ENCODE results near the gene STXBP4. TPM values are rescaled to one million over a fixed set of nuclear protein-coding genes. Genes with fewer than 3 reads are reported as not detected.
A peak's percentile ranks its signal among the peaks of the same experiment; 100 is the strongest.

The STXBP4 gene, protein sequence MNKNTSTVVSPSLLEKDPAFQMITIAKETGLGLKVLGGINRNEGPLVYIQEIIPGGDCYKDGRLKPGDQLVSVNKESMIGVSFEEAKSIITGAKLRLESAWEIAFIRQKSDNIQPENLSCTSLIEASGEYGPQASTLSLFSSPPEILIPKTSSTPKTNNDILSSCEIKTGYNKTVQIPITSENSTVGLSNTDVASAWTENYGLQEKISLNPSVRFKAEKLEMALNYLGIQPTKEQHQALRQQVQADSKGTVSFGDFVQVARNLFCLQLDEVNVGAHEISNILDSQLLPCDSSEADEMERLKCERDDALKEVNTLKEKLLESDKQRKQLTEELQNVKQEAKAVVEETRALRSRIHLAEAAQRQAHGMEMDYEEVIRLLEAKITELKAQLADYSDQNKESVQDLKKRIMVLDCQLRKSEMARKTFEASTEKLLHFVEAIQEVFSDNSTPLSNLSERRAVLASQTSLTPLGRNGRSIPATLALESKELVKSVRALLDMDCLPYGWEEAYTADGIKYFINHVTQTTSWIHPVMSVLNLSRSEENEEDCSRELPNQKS
- 5.2 TPM for polyA plus RNA-seq (2013, experiment 1 of 2)
- polyA plus RNA-seq (2013, experiment 2 of 2), result 7.9 TPM

DNA sequence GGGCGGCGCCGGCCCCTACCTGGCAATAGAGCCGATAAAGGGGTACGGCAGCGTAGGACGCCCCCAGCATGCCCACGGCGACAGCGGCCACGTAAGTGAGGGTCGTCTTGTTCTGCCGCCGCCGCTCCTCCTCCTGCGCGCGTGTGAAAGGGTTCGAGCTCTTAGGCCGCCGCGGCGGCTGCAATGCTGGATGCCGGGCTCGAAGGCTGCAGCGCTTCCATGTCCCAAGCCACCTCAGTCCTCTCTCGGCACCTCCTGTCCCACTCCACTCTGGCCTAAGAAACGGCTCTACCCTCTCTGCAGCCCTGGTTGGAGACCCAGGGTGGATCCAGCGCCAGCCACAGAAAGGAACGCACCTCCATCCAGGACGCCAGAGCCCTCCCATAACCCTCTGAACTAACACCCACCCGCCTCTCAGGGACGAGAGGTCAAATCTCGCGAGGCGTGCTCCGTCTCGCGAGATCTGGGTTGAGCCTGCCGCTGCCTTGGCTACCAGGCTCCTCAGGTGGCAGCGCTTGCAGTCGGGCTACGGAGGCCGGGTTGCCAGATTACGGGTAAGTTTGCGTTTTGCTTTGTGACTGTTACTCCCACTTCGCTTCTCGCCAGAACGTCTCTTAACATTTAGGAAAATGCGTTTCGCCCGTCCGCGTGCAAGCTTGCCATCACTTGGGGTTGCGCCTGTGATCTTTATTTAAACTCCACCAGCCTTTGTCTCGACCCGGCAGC lies at the start of gene STXBP4, which contains the start of gene COX11:
STXBP4 (plus strand) TSS at position 504 of the 726 bp plus-strand sequence. CDS start 17,455 bp downstream, outside the sequence.
COX11 (minus strand) TSS at position 393 of the 726 bp plus-strand sequence; CDS start at position 385, 8 bp downstream.
- Histone ChIP-seq H3K27ac (ENCODE audit: low read depth, low read length, severe bottlenecking) (peak within 1 kb of the TSS; percentile 84), H3K36me3 (ENCODE audit: control insufficient read depth, insufficient read depth, low read length) (peaks cover 22% of the 10 kb centered on the region), H3K9me3 (ENCODE audit: control insufficient read depth, low read length) (no peaks in the 10 kb centered on the region), H3K4me3 (ENCODE audit: extremely low read depth, insufficient read depth, low read length, poor library complexity, severe bottlenecking) (peak within 1 kb of the TSS; percentile 76), H3K4me1 (ENCODE audit: control insufficient read depth, insufficient read depth, low read length, poor library complexity, severe bottlenecking) (no peaks in the 10 kb centered on the region)
- 0% methylated on average over 37 to 41 of the region's 57 CpGs for WGBS, 2 experiments (ENCODE audit: insufficient coverage in 2 of 2)

GRCh38 chr17:54919425-54919824 lies 49.1 kb upstream of the STXBP4 start:
- Histone ChIP-seq H3K4me3 (ENCODE audit: extremely low read depth, insufficient read depth, low read length, poor library complexity, severe bottlenecking) (no peak overlapping the region), H3K27ac (ENCODE audit: low read depth, low read length, severe bottlenecking) (no peak overlapping the region), H3K36me3 (ENCODE audit: control insufficient read depth, insufficient read depth, low read length) (peaks cover 37% of the 10 kb centered on the region), H3K4me1 (ENCODE audit: control insufficient read depth, insufficient read depth, low read length, poor library complexity, severe bottlenecking) (no peaks in the 10 kb centered on the region), H3K9me3 (ENCODE audit: control insufficient read depth, low read length) (no peaks in the 10 kb centered on the region)

GRCh38 chr17:54920819-54921218 lies 47.7 kb upstream of the STXBP4 start:
- H3K27ac ChIP-seq (ENCODE audit: low read depth, low read length, severe bottlenecking), result no peak overlapping the region
- WGBS, 2 experiments (ENCODE audit: insufficient coverage in 2 of 2), result 95 to 100% methylated on average over 1 to 4 of the region's 6 CpGs
- H3K9me3 ChIP-seq (ENCODE audit: control insufficient read depth, low read length), result no peaks in the 10 kb centered on the region
- no peak overlapping the region for H3K4me3 ChIP-seq (ENCODE audit: extremely low read depth, insufficient read depth, low read length, poor library complexity, severe bottlenecking)
- peaks cover 24% of the 10 kb centered on the region for H3K36me3 ChIP-seq (ENCODE audit: control insufficient read depth, insufficient read depth, low read length)
- no peaks in the 10 kb centered on the region for H3K4me1 ChIP-seq (ENCODE audit: control insufficient read depth, insufficient read depth, low read length, poor library complexity, severe bottlenecking)

DNA sequence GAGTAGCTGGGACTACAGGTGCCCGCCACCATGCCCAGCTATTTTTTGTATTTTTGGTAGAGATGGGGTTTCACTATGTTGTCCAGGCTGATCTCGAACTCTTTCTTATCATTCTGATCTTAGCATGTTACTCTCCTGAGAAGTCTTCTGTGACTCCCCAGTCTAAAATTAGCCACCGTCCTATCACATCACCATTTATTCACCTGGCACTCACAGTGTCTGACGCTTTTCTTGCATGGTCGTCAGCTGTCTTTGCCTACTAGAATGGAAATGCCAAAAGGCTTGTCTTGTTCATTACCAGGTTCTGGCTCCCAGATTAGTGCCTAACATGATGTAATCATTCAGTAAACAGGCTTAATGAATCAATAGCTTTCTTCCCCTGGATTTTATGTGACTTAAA lies 44.2 kb upstream of the STXBP4 start:
- peaks cover 18% of the 10 kb centered on the region for H3K36me3 ChIP-seq (ENCODE audit: control insufficient read depth, insufficient read depth, low read length)
- no peak overlapping the region for H3K4me3 ChIP-seq (ENCODE audit: extremely low read depth, insufficient read depth, low read length, poor library complexity, severe bottlenecking)
- no peaks in the 10 kb centered on the region for H3K4me1 ChIP-seq (ENCODE audit: control insufficient read depth, insufficient read depth, low read length, poor library complexity, severe bottlenecking)
- H3K27ac ChIP-seq (ENCODE audit: low read depth, low read length, severe bottlenecking), result no peak overlapping the region
- WGBS, 2 experiments (ENCODE audit: insufficient coverage in 2 of 2), result 87 to 88% methylated on average over 4 to 5 of the region's 5 CpGs
- H3K9me3 ChIP-seq (ENCODE audit: control insufficient read depth, low read length), result no peaks in the 10 kb centered on the region

- Histone ChIP-seq H3K4me1 (ENCODE audit: control insufficient read depth, insufficient read depth, low read length, poor library complexity, severe bottlenecking) (no peaks in the 10 kb centered on the region), H3K4me3 (ENCODE audit: extremely low read depth, insufficient read depth, low read length, poor library complexity, severe bottlenecking) (no peak overlapping the region), H3K27ac (ENCODE audit: low read depth, low read length, severe bottlenecking) (no peak overlapping the region), H3K36me3 (ENCODE audit: control insufficient read depth, insufficient read depth, low read length) (peaks cover 24% of the 10 kb centered on the region), H3K9me3 (ENCODE audit: control insufficient read depth, low read length) (no peaks in the 10 kb centered on the region)
- 89% methylated on average over 1 of the region's 3 CpGs; no CpG with 5 or more reads in 1 of the 2 experiments for WGBS, 2 experiments (ENCODE audit: insufficient coverage in 2 of 2)
Measured at GRCh38 chr17:54927525-54927924, 41.0 kb upstream of the STXBP4 start.

DNA sequence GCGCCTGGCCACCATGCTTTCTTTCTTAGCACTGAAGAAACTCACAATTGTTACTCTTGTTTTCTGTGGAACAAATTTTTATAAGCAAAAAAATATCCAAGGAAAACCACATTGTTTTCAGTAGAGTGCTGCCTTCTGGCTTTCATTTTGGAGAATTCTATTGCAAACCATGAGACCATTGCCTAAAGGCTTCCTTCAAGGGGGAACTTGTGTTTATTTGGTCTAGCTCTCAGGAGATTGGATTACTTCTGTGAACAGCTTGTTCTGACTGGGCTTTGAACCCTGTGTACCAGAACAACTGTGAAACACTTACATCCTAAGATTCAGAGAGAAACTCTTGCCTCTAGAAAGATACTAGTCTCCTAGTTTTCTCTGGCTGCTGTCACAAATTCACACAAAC lies 35.9 kb upstream of the STXBP4 start:
- 60% methylated on average over 1 of the region's 1 CpG for WGBS, 2 experiments (ENCODE audit: insufficient coverage in 2 of 2)
- no peaks in the 10 kb centered on the region for H3K9me3 ChIP-seq (ENCODE audit: control insufficient read depth, low read length)
- no peaks in the 10 kb centered on the region for H3K4me1 ChIP-seq (ENCODE audit: control insufficient read depth, insufficient read depth, low read length, poor library complexity, severe bottlenecking)
- H3K4me3 ChIP-seq (ENCODE audit: extremely low read depth, insufficient read depth, low read length, poor library complexity, severe bottlenecking), result no peak overlapping the region
- H3K27ac ChIP-seq (ENCODE audit: low read depth, low read length, severe bottlenecking), result no peak overlapping the region
- peaks cover 39% of the 10 kb centered on the region for H3K36me3 ChIP-seq (ENCODE audit: control insufficient read depth, insufficient read depth, low read length)

DNA sequence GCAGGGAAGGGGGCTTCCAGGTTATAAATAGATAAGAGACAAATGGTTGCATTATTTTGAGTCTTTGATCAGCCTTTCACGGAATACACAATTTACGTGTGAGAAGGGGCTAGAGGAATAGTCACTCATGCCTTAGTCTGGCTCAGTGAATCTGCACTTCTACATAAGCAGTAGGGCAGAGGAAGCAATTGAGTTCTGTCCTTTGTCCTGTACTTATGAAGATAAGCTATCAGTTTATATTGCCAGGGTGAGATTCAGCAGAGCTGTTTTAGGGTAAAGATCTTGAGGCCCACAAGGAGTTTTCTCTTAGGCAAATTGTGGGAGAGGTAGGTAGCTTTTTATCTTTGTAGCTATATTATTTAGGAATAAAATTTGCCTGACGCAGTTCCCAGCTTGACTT lies 34.6 kb upstream of the STXBP4 start:
- 88 to 90% methylated on average over 2 of the region's 3 CpGs for WGBS, 2 experiments (ENCODE audit: insufficient coverage in 2 of 2)
- no peak overlapping the region for H3K27ac ChIP-seq (ENCODE audit: low read depth, low read length, severe bottlenecking)
- peaks cover 37% of the 10 kb centered on the region for H3K36me3 ChIP-seq (ENCODE audit: control insufficient read depth, insufficient read depth, low read length)
- no peak overlapping the region for H3K4me3 ChIP-seq (ENCODE audit: extremely low read depth, insufficient read depth, low read length, poor library complexity, severe bottlenecking)
- no peaks in the 10 kb centered on the region for H3K9me3 ChIP-seq (ENCODE audit: control insufficient read depth, low read length)
- no peaks in the 10 kb centered on the region for H3K4me1 ChIP-seq (ENCODE audit: control insufficient read depth, insufficient read depth, low read length, poor library complexity, severe bottlenecking)

- H3K27ac ChIP-seq (ENCODE audit: low read depth, low read length, severe bottlenecking), result no peak overlapping the region
- no peaks in the 10 kb centered on the region for H3K4me1 ChIP-seq (ENCODE audit: control insufficient read depth, insufficient read depth, low read length, poor library complexity, severe bottlenecking)
- WGBS, 2 experiments (ENCODE audit: insufficient coverage in 2 of 2), result 88 to 97% methylated on average over 2 to 4 of the region's 5 CpGs
- H3K9me3 ChIP-seq (ENCODE audit: control insufficient read depth, low read length), result no peaks in the 10 kb centered on the region
- no peak overlapping the region for H3K4me3 ChIP-seq (ENCODE audit: extremely low read depth, insufficient read depth, low read length, poor library complexity, severe bottlenecking)
- peaks cover 43% of the 10 kb centered on the region for H3K36me3 ChIP-seq (ENCODE audit: control insufficient read depth, insufficient read depth, low read length)
Measured at GRCh38 chr17:54935471-54935870, 33.1 kb upstream of the STXBP4 start.

GRCh38 chr17:54937018-54937417 lies 31.5 kb upstream of the STXBP4 start:
- Histone ChIP-seq H3K4me1 (ENCODE audit: control insufficient read depth, insufficient read depth, low read length, poor library complexity, severe bottlenecking) (no peaks in the 10 kb centered on the region), H3K36me3 (ENCODE audit: control insufficient read depth, insufficient read depth, low read length) (peaks cover 38% of the 10 kb centered on the region), H3K27ac (ENCODE audit: low read depth, low read length, severe bottlenecking) (peak overlapping the region; percentile 16), H3K4me3 (ENCODE audit: extremely low read depth, insufficient read depth, low read length, poor library complexity, severe bottlenecking) (no peak overlapping the region), H3K9me3 (ENCODE audit: control insufficient read depth, low read length) (no peaks in the 10 kb centered on the region)
- WGBS, 2 experiments (ENCODE audit: insufficient coverage in 2 of 2), result 75 to 88% methylated on average over 2 to 5 of the region's 5 CpGs

DNA sequence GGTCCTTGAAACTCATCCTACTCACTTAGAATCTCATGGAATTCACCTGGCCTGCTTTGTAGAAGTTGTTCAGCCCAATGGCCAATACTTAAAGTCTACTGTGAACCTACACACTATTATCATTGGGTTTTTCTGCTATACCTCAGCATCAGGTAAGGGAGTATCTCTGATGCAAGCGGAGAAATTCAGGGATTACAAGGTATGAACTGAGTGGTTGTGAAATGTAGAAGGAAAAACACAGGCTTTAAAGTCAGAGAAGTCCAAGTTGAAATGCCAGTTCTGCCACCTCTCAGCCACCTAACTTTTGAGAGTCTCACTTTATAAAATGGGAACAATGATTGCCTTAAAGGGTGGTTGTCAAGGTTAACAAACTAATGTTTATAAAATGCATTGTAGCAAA lies 31.1 kb upstream of the STXBP4 start:
- 100% methylated on average over 1 of the region's 1 CpG for WGBS, 2 experiments (ENCODE audit: insufficient coverage in 2 of 2)
- H3K9me3 ChIP-seq (ENCODE audit: control insufficient read depth, low read length), result no peaks in the 10 kb centered on the region
- peak overlapping the region; percentile 16 for H3K27ac ChIP-seq (ENCODE audit: low read depth, low read length, severe bottlenecking)
- no peaks in the 10 kb centered on the region for H3K4me1 ChIP-seq (ENCODE audit: control insufficient read depth, insufficient read depth, low read length, poor library complexity, severe bottlenecking)
- H3K36me3 ChIP-seq (ENCODE audit: control insufficient read depth, insufficient read depth, low read length), result peaks cover 38% of the 10 kb centered on the region
- H3K4me3 ChIP-seq (ENCODE audit: extremely low read depth, insufficient read depth, low read length, poor library complexity, severe bottlenecking), result no peak overlapping the region
